GM12892 (cell line): ENCODE results near the gene PRIM1.

Experiments
- POLR2A ChIP-seq: IDR thresholded peaks from 2 replicates; pipeline ENCODE4 v1.6.1; 2011; ENCODE audit warnings: low read depth, low read length, control low read depth
- POLR2AphosphoS5 ChIP-seq: IDR thresholded peaks from 2 replicates; pipeline ENCODE4 v1.6.1; 2011; ENCODE audit warnings: low read depth, low read length, control low read depth

GRCh38 chr12:56723352-56723751, 28.8 kb downstream of the PRIM1 start:
- TF ChIP-seq POLR2A (no peak), POLR2AphosphoS5 (no peak)
